GM12872 (cell line): Measurements from ENCODE around the gene SMYD3.

Source experiments
- CTCF ChIP-seq: IDR thresholded peaks from 3 replicates; pipeline ENCODE4 v1.5.1; 2011; ENCODE audit warnings: low read depth, mild to moderate bottlenecking, low read length, moderate library complexity; ENCODE audit not compliant: insufficient read depth

Gene SMYD3

DNA sequence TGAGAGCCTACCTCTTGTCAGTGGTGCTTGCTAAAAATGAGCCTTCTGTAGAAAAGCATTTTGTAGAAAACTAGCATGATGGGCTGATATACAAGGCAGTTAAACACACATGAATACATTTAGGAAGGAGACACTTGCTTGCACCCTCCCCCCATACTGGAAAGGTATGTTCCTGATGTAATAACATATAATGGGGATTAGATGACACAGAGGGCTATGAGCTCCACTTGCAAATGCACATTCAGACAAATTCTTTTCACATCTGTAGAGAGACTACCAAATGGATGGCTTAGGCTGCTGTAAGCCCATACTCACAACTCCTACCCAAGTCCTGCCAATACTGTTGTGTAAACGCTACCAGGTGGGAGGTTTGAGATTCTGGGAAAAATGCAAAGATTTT lies 634.0 kb downstream of the SMYD3 start:
- TF ChIP-seq CTCF = no peak

DNA sequence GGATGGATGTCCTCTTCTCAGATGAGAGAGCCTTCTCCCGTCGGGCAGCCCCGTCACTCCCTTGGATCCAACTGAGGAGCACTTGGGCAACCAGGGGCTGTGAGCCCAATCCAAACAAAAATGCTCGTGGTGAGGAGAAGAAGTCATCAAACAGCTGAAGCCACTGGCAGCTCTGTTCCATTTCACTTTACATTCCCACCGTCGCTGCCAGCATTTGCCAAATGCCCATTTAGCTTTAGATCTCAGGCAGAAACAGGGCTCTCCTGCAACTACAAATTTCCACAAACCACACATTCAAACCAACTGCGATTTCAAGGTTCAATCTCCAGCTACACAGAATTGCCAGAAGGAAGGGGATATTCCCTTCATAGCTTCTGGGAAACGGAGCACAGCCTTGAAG lies 634.6 kb downstream of the SMYD3 start:
- TF ChIP-seq CTCF = no peak

DNA sequence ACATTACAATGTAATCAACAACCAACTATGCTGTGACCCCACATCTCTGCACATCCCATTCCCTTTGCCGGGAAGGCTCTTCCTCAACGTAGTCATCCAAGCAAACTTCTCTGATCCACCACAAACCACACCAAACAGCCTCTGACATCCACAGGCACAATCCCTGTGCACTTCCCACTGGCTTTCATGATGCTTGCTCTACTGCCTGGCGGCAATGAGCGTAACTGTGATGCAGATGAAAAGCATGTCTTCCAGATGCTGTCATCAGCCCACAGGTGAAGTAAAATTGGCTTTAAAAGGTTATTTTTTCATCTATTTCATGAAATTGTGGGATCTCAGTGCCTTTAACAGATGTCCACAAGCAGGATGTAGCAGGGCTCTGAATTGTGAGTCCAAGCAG lies 635.2 kb downstream of the SMYD3 start:
- TF ChIP-seq CTCF = no peak

DNA sequence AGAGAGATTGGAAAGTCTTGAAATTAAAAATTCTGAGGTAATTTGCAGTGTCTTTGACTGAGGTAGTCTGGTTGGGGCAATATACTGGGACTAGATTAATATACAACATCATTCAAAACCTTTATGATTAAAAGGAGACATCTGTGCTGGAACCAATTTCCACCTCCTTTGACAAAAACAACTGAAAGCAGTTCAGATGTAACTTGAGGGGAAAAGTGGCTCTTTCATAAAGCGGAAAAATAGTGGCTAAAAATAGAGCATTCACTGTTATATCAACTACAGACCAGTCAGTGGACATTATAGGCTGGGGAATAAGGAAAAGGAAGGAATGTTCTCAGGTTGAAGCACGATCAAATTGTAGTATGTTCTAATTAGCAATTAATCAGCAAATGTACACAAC lies 635.9 kb downstream of the SMYD3 start:
- TF ChIP-seq CTCF = no peak

GRCh38 chr1:245870698-245871097 lies 636.4 kb downstream of the SMYD3 start:
- TF ChIP-seq CTCF = no peak

DNA sequence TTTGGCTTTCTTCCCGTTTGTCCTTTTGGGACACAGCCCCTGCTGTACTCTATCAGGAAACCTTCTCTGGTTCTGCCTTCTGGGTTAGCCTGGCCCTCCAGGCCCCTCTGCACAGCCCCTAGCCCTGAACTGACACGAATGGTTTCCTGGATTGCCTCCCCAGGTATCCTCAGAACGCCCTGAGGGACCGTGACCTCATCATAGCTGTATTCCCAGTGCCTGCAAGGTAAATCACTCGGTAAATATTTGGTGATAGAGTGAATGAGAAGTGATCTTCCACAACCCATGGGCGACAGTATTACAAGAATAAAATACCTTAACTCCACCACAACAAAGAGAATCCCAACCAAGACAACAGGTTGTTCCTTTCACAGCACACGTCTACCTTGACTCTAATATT lies 637.2 kb downstream of the SMYD3 start:
- no peak for TF ChIP-seq CTCF

GRCh38 chr1:245867738-245868137 lies 639.3 kb downstream of the SMYD3 start:
- TF ChIP-seq CTCF = no peak

DNA sequence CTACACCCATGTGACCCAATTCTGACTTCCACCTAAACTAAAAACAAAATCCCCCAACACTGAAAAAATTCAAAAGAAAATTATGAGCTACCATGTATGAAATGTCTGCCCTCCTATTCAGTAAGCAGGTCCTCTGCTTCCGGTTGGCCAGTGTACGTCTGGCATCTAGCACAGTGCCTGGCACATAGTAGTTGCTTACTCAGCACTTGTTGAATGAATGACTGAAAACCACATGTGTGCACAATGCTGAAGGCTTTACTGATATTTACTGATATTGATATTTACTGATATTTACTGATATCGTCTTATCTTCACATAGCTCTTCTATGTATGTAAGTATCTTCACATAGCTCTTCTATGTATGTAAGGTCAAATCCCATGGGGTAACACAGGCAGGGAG lies 642.2 kb downstream of the SMYD3 start:
- no peak for TF ChIP-seq CTCF
